ENCODE results near the gene ILRUN.
"Not testable (repeated sequence)": the region's sequence is repeated elsewhere in the genome, so short reads cannot be mapped to it uniquely, and the experiment has no call there.

Gene ILRUN

GRCh38 chr6:34696739-34697543 is at the start of gene ILRUN:
Gene ILRUN, minus strand, starts transcription at chr6:34696767. Its CDS starts 164 bp downstream, at chr6:34696603.
- DNase-seq: peak; percentile 87 to 97 (median 94)

- DNase-seq: no peak
Measured at GRCh38 chr6:34745277-34746103, 48.9 kb upstream of the ILRUN start.

GRCh38 chr6:34744294-34744647 is 47.7 kb upstream of the ILRUN start:
- not testable (repeated sequence) for DNase-seq

GRCh38 chr6:34743625-34744293 is 47.2 kb upstream of the ILRUN start:
- no peak for DNase-seq

GRCh38 chr6:34742094-34742493 is 45.5 kb upstream of the ILRUN start:
- no peak for DNase-seq

- DNase-seq: no peak
Measured at GRCh38 chr6:34736823-34737222, 40.3 kb upstream of the ILRUN start.

GRCh38 chr6:34731393-34732060 is 35.0 kb upstream of the ILRUN start:
- no peak for DNase-seq

GRCh38 chr6:34729631-34730470 is 33.3 kb upstream of the ILRUN start:
- DNase-seq: no peak

- no peak for DNase-seq
Measured at GRCh38 chr6:34726055-34726454, 29.5 kb upstream of the ILRUN start.

- no peak for DNase-seq
Measured at GRCh38 chr6:34723203-34723602, 26.6 kb upstream of the ILRUN start.

- DNase-seq: no peak
Measured at GRCh38 chr6:34722451-34722850, 25.9 kb upstream of the ILRUN start.

GRCh38 chr6:34720160-34720559 is 23.6 kb upstream of the ILRUN start:
- not testable (repeated sequence) for DNase-seq

GRCh38 chr6:34719646-34720045 is 23.1 kb upstream of the ILRUN start:
- DNase-seq: not testable (repeated sequence)

GRCh38 chr6:34718976-34719375 is 22.4 kb upstream of the ILRUN start:
- DNase-seq: no peak

GRCh38 chr6:34717466-34717865 is 20.9 kb upstream of the ILRUN start:
- no peak for DNase-seq

GRCh38 chr6:34714663-34715062 is 18.1 kb upstream of the ILRUN start:
- no peak for DNase-seq

- not testable (repeated sequence) for DNase-seq
Measured at GRCh38 chr6:34712881-34713280, 16.3 kb upstream of the ILRUN start.

- no peak for DNase-seq
Measured at GRCh38 chr6:34709386-34709785, 12.8 kb upstream of the ILRUN start.

- no peak for DNase-seq
Measured at GRCh38 chr6:34705241-34705640, 8.7 kb upstream of the ILRUN start.

- no peak for DNase-seq
Measured at GRCh38 chr6:34701199-34701598, 4.6 kb upstream of the ILRUN start.

- no peak for DNase-seq
Measured at GRCh38 chr6:34697904-34698559, 1.5 kb upstream of the ILRUN start.

- no peak for DNase-seq
Measured at GRCh38 chr6:34697544-34697836, 923 bp upstream of the ILRUN start.

All from activated CD4-positive, CD25-positive, alpha-beta regulatory T cell (primary cell).